SW480 (cell line): ENCODE results near the gene SLC46A2.

Source experiments
- DNase-seq: peaks from one replicate; pipeline ENCODE4 v3.0.0-alpha.2; 2016; ENCODE audit warnings: low spot score

The SLC46A2 gene

DNA sequence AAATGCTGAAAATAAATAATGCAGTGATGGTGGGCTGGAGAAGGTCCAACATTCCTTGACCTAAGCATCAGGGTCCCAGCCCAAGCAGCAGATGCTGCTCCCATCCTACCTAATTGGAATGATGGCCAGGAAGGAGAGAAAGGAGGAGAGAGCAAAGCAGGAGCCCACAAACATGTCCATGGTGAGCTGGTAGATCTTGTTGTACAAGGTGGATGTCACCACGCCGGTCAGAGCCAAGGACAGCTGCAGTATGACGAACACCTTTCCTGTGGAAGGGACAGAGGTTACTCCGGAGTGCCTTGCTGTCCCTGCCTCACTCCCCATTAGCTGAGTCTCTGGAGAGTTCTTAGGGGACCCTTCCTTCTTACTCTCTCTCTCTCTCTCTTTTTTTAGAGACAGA is 4.3 kb downstream of the SLC46A2 start:
- no peak for DNase-seq

DNA sequence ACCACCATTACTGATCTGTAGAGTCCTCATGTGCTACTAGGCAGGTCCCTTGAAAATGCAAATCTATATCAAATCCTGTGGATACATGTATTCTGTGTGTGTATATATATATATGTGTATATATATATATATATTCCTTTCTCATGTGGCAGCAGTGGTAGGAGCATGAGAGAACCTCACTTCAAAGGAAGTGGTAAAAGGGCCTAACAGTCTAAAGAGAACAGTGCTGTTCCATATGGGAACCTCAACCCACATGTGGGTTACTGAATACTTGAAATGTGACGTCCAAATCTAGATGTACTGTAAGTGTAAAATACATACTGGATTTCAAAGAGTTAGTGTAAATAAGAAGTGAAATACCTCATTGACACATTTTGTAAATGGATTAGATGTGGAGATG is 5.4 kb downstream of the SLC46A2 start:
- DNase-seq, result no peak

DNA sequence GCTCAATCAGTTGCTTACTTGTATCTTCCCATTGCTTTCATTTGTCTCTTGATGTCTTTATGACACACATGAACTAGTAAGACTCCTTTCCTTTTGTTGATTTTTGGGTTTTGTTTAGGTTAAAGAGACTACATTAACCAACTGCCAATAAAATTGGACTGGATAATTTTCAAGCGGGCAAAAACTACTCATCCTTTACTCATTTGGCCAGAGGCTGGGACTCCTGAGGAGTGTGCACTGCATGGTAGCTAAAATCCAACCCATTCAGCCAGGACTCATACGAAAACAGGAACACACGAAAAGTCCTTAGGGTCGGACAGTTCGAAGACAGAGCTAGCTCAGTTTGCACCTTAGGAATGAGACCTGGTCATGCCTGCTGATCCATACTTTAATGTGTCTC is 6.0 kb downstream of the SLC46A2 start:
- DNase-seq, result no peak

DNA sequence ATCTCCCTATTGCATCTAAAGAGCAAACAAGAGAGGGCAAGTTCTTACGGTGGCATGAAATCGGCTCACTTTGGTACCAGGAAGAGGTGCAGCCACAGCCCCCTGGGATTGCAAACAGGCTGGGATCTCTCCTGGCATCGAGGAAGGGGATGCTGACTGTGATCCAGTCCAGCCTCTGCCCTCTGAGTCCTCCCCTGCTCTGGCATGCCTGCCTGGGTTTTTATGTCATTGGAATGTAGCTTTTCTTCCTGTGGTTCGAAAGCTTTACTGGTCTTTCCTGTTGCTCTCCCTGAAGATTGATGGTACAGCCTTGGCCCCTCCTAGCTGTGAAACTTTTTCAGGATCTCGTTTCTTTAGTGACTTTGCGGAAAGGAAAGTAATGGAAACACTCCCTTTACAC is 6.6 kb downstream of the SLC46A2 start:
- DNase-seq, result no peak

DNA sequence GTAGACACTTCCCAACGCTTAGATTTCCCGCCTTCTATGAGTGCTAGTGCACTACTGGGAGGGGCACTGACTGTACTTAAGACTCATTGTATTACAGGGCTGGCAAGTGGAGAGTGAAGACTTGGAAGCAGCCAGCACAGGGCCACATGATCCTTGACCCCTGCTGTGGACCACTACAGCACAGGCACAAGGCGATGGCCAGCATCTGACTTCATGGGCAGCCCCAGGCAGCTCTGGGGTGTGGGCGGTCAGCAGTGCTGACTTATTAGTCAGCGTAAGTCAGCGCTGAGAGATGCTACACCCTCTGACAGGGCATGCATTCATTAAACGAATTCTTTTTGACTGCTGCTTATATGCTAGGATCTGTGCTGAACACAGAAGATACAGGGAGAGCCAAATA is 9.3 kb downstream of the SLC46A2 start:
- DNase-seq, result no peak

DNA sequence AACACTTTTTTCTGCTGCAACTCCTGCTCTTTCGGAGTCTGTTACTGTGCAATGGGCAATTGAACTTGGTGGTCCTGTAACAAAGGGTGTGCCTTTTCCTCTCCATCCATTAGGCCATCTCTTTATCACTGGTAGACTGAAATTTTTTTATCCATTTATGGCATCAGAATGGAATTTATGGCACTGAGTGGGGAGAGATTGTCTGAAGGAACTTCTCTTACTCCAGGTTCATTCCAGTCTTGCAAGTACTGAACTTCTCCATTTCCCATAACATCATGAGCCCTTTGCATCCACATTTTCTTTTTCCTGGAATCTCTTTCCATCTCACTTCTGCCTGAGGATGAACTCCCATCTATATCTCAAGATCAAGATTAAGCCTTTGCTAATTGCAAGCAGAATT is 10.0 kb downstream of the SLC46A2 start:
- DNase-seq, result no peak

DNA sequence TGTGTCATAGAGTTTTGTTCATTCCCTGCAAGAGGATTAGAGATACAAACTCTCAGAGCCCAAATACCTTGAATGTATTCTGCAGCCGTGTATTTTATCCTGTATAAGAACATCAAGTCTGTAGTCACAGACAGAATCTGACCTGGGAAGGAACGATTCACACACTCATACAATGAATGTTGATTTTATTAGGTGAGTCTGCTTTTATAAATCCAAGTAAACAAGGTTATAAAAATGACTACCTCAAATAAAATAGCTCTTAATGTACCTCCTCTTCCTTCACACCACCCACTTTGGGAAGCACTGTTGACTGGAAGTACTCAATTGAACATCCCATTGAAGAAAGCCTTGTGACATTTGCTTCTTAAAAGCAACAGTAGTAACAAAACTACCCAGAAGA is 11.9 kb downstream of the SLC46A2 start:
- no peak for DNase-seq

DNA sequence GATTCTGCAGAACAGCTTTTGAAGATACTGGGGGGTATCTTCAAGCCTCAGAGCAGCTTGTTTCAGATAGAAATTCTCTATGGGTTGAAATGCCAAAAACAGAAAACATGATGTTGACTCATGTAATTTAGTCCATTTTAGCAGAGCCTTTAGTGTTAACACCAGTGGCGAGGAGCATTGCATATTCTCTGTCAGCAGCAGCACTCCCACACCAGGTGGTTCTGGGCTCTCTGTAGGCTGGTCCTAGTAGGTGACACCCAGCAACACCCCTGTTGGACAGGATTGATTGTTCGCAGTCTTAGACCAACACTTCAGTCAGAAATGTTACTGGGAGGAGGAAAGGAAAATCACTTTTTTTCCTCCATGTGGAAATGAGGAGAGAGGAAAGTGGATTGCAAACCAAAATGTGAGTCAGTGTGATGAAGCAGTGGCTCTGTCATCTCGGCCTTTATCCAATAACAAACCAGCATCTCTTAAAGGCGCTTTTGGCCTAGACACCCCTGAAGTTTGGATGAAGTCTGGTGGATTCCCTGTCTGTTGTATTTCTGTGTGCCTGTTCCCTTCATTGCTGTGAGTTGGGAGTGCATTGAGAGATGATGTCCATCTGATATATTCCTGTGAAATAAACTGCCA is 16.8 kb downstream of the SLC46A2 start:
- no peak for DNase-seq

DNA sequence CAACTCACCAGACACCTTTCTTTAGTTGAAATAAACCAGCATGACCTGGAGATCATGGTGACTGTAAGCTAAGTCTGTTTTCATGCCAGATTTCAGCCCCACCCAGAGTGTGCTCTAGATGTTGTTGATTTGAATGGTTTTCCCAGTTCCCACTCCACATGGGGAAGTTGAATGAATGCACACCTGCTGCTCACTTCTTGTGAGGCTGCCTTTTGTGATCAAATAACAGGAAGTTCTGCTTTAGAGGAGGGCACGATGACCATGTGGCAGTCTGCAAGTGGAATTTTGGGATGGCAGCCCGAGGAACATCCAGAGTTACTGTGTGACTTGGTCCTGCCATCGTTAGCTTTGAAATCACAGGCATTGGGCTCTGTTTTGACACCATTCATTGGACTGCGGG is 18.7 kb downstream of the SLC46A2 start:
- DNase-seq, result no peak

DNA sequence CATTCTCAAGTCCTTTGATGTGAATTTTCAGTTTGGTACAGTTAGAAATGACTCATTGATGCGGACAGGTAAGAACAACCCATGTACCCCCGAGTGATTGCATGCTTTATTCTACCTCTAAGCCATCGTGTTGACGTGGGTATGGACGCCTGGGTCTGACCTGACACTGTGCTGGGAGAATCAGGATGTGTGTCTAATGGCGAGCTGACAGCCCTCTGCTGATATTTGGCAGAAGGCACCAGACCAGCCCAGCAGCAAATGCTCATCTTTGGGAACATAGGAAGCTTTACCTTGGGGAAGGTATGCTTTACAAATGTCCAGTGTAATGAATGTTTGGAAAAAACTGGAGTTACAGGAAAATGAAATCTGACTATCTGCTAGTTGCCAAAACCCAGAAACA is 20.1 kb downstream of the SLC46A2 start:
- DNase-seq, result no peak

DNA sequence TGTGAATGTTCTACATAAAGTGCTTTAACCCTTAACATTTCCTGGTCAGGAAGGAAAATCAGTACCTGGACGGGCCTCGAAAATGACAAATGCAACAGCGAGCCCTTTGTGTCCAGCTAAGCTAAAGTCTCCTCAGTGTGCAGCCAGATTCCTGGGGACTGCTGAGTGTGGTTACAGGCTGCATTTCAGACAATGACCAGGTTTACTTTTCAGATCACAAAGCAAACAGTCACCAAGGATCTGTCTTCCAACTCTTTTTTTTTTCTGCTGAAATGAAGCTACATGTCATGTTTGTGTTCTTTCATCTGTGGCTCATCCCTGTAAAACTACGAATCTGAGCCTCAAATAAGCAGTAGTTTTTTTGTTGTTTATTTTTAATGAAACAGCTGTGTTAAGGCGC is 20.8 kb downstream of the SLC46A2 start:
- no peak for DNase-seq

DNA sequence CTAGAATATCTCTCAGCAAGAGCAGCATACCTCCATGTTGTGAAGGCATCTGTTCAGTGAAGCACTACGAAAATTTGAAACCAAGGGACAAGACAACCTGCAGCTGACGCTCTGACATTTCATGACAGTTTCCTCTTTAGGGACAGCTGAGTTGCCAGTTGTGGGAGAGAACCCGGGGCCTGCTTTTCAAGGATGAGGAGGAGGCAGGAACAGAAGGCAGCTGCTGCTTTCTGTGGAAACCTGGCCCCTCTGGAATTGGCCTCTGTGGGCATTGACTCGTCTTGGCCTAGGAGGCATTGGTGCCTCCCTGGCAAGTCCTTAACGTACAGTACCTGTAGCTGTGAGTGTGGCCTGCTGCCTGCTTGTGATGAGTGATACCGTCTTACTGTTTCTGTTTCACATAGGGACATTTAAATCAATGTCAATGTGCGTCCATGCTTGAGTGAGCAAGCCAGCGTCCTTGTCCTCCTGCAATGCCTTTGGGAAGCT is 21.6 kb downstream of the SLC46A2 start:
- no peak for DNase-seq

DNA sequence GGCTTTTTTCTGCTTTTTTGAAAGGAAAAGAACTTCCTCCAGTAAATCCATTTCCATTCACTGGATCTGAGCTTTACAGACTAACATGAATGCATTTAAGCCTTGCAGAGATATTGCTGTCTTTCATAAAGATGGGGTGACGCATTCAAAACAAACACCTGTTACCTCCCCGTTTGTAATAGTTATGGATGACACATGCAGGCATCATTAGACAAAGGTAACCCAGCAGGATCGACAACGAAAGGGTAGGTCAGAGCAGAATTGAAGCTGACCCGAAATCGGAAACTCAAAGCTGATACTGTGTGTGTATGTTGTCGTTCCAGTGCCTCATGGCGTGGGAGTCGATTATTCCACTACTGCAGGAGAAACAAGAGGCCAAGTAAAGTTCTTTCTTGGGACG is 22.2 kb downstream of the SLC46A2 start:
- DNase-seq, result no peak

DNA sequence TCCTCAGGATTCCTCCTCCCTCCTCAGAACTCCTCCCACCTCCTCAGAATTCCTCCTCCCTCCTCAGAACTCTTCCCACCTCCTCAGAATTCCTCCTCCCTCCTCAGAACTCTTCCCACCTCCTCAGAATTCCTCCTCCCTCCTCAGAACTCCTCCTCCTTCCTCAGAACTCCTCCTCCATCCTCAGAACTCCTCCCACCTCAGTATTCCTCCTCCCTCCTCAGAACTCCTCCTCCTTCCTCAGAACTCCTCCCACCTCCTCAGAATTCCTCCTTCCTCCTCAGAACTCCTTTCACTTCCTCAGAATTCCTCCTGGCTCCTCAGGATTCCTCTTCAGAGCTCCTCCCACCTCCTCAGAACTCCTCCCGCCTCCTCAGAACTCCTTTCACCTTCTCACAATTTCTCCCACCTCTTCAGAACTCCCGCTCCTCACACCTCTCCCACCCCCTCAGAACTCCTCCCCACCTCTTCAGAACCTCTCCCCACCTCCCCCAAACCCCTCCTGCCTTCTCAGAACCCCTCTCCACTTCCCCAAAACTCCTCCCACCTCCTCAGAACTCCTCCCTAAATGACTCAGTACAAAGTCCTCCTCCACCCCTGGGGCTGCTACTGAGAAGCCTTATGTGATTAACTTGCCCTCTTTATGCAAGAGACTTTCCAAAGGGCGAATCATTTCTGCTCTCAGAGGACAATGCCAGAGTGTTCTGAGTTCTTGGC is 23.2 kb downstream of the SLC46A2 start:
- DNase-seq, result peak; percentile 18

DNA sequence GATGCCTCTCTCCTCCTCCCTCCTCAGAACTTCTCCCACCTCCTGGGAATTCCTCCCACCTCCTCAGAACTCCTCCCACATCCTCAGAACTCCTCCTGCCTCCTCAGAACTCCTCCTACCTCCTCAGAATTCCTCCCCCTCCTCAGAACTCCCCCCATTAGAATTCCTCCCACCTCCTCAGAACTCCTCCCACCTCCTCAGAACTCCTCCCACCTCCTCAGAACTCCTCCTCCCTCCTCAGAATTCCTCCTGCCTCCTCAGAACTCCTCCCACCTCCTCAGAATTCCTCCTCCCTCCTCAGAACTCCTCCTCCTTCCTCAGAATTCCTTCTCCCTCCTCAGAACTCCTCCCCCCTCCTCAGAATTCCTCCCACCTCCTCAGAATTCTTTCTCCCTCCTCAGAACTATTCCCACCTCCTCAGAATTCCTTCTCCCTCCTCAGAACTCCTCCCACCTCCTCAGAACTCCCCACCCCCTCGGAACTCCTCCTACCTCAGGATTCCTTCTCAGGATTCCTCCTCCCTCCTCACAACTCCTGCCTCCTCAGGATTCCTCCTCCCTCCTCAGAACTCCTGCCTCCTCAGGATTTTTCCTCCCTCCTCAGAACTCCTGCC is 23.9 kb downstream of the SLC46A2 start:
- no peak for DNase-seq

DNA sequence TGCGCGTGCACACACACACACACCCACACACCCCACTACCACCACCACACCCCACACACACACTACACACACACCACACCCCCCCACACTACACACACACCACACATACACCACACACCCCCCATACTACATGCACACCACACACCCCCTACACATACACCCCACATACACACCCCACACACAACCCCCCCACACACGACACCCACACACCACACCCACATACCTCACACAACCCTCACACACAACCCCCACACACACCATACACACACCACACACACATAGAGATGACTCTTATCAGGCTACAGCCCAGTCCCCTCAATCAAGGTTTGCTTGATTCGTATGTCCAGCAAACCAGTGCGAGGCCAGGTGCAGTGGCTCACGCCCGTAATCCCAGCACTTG is 25.7 kb downstream of the SLC46A2 start:
- no peak for DNase-seq

DNA sequence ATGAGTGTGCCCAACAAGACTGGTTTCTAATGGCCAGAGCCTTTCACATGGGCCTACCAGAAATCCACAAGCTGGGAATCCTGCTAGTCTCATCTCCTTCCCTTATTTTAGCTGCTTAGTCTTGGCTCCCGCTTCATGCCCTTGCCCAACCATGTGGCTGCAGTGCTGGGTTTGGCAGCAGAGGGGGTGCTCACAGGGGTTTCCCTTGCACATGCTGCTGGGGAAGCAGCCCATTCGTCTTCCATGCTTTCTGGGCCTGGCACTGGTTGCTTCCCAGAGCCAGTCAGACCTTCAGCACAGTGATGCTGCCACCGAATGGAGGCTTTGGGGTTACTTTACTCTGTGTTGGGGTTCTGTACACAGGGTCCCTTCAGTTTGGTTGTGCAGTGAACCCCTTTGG is 26.3 kb downstream of the SLC46A2 start:
- no peak for DNase-seq

DNA sequence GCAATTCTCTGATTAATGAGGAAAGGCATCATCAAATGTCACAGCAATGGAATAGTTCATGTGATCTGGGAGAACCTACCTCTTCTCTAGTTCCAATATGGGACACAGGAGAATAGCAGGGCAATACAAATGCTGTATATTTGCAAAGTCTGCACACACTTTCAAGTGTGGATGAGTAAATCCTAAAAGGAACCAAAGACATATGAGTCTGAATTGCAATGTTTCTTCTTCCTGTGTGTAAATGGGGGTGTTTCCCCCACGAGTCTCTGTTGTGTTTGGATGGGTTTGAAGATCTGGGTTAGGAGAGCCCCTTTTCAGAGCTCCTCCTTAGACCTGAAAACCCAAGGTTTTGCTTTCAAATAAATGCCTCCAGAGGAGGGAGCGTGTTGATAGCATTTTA is 26.9 kb downstream of the SLC46A2 start:
- no peak for DNase-seq

DNA sequence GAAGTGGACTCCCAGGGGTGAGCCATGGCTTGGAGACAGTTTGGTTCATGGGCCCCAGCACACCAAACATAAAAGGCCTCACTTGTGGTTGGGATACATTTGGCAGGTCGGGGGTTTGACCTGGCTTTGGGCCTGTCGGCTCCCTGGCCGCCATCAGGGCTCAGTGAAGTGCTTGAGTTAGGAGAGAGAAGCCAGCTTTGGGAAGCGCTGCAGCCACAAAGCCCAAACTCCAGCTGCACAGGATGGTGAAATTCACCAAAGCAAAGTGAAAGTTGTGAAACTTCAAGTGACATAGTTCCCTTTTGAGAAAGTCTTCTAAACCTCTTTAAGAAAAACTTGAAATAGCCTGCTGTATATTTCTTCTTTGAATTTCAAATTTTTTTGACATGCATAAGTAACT is 27.5 kb downstream of the SLC46A2 start:
- no peak for DNase-seq

DNA sequence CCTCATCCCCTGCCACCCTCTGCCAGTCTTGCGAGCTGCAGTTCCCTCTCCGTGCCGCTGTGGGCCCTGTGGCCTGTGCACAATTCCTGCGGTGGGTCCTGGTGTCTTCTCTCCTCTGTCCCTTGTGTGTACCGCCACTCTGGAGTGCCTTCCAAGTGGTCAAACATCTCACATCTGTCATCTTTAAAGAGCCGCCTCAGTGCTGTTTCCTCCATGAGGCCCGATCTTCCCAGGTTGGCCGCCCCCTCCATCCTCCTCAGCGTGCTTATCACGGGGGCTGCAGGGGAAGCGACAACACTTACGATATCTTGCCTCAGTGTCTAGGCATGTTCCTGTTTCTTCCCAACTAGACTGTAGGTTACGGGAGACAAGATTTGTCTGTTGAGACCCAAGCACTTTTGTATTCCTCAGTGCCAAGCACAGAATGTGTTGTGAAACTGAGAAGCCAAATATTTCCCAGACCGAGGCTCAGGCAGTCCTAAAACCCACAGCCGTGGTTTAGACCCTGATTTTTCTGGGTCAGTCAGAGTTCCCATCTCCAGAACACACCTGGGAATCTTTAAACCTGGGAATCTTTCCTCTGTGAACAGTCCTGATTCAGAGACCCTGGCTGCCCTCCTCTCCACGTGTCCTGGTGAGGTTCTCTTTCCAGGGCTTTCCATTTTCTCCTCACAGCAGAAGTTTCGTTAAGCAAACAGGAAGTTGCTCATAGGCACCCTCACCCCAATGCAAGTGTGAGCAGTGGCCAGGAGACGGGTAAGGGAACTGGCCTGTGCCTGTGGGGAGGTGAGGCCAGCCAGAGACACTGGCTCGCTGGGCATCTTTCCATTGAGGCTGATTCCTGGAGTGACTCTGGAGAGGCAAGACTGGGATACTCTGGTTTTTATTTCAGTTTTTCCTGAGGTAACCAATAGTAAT is 28.8 kb downstream of the SLC46A2 start:
- DNase-seq, result no peak

DNA sequence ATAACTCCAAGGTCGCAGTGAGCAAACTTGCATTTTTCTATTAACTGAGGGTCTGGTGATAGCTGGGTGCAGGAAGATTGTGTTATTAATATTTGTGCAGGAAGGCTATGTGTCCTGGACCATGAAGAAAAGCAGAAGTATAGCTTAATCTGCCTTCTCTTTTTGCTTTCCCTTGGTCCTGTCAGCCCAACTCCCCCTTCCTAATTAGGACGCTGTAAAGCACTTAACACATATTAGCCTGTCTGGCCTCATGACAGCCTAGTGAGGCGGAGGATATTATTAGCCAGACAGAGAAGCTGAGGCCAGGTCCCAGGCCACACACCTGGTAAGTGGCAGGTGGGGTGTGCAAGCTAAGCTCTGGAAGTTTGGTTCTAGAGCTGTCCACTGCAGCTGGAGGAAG is 29.5 kb downstream of the SLC46A2 start:
- no peak for DNase-seq

DNA sequence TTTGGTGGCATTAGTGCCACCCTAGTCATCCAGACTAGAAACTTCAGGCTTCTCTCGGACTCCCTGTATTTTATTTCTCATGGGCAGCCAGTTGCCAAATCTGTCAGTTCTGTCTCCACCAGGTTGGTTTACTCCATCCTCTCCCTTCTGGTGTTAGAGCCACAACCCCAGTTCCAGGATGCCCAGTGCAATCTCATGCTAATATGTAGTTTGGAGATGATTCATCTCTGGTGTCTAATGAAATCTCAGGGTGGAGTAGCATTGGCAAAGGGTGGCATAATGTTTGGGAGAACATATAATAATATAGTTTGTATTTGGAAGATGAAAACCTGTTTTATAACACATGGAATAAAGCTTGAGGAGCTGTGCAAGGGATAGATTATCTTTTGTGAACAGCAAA is 30.2 kb downstream of the SLC46A2 start:
- no peak for DNase-seq
